Liver (tissue), 3 donors: Measurements from ENCODE around the gene DEPDC5.

ENCODE experiments used
- HNF4A ChIP-seq, 2 donors: conservative IDR thresholded peaks; 2 replicates each; pipeline ENCODE4 v1.6.1; 2016; ENCODE audit warnings: antibody characterized with exemption in 2 of 2, mild to moderate bottlenecking in 2 of 2
- RAD21 ChIP-seq, 2 donors: IDR thresholded peaks; 2 replicates each; pipeline ENCODE4 v1.6.1; 2016; ENCODE audit warnings: antibody characterized with exemption in 2 of 2, mild to moderate bottlenecking in 2 of 2
- SP1 ChIP-seq: IDR thresholded peaks from 2 replicates; pipeline ENCODE4 v1.6.1; 2018; ENCODE audit warnings: antibody characterized with exemption, mild to moderate bottlenecking
- TAF1 ChIP-seq: conservative IDR thresholded peaks from 2 replicates; pipeline ENCODE4 v1.6.1; 2016; ENCODE audit warnings: antibody characterized with exemption, mild to moderate bottlenecking
- YY1 ChIP-seq: IDR thresholded peaks from 2 replicates; pipeline ENCODE4 v1.6.1; 2016; ENCODE audit warnings: antibody characterized with exemption, mild to moderate bottlenecking
- TF ChIP-seq, protein P1 (sequence below): fragments of 150-350 bp; IDR thresholded peaks from 2 replicates; pipeline ENCODE4 v1.5.1; 2017; ENCODE audit warnings: improper control_type of control experiment, low read depth, low read length; ENCODE audit not compliant: missing input control
- TF ChIP-seq, protein P2 (sequence below): IDR thresholded peaks from 2 replicates; pipeline ENCODE4 v1.6.1; 2016; ENCODE audit warnings: antibody characterized with exemption
- TF ChIP-seq, protein P3 (sequence below): IDR thresholded peaks from 2 replicates; pipeline ENCODE4 v1.6.1; 2016; ENCODE audit warnings: antibody characterized with exemption
- TF ChIP-seq, protein P4 (sequence below): IDR thresholded peaks from 2 replicates; pipeline ENCODE4 v1.6.1; 2016; ENCODE audit warnings: antibody characterized with exemption
- TF ChIP-seq, protein P5 (sequence below): IDR thresholded peaks from 2 replicates; pipeline ENCODE4 v1.6.1; 2016; ENCODE audit warnings: antibody characterized with exemption, mild to moderate bottlenecking
- donor health status: healthy.
- donor health status: healthy.

DNA sequence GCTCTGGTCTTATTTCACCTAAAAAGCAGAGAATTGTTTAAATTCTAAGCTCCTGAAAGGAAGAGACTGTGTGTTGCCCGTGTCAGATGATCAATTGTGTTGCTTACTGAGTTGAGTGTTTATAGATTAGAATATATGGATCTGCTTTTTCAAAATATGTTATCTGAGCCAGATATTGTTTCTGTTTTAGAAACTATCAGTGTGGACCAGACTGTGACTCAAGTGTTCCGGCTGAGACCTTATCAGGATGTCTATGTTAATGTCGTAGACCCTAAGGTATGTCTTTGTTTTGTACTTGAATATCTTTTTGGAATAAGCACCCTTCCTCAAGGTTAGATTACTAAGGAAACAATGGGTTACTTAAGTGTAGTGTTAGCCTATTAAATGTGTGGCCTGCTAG lies 11.0 kb downstream of the DEPDC5 start:
- TF ChIP-seq, protein P1, sequence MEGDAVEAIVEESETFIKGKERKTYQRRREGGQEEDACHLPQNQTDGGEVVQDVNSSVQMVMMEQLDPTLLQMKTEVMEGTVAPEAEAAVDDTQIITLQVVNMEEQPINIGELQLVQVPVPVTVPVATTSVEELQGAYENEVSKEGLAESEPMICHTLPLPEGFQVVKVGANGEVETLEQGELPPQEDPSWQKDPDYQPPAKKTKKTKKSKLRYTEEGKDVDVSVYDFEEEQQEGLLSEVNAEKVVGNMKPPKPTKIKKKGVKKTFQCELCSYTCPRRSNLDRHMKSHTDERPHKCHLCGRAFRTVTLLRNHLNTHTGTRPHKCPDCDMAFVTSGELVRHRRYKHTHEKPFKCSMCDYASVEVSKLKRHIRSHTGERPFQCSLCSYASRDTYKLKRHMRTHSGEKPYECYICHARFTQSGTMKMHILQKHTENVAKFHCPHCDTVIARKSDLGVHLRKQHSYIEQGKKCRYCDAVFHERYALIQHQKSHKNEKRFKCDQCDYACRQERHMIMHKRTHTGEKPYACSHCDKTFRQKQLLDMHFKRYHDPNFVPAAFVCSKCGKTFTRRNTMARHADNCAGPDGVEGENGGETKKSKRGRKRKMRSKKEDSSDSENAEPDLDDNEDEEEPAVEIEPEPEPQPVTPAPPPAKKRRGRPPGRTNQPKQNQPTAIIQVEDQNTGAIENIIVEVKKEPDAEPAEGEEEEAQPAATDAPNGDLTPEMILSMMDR = no peak
- TF ChIP-seq TAF1 = no peak
- TF ChIP-seq RAD21 (IDR thresholded peaks at IDR 0.05) = no peak
- TF ChIP-seq, protein P2, sequence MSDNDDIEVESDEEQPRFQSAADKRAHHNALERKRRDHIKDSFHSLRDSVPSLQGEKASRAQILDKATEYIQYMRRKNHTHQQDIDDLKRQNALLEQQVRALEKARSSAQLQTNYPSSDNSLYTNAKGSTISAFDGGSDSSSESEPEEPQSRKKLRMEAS = no peak
- no peak for TF ChIP-seq YY1
- TF ChIP-seq, protein P3, sequence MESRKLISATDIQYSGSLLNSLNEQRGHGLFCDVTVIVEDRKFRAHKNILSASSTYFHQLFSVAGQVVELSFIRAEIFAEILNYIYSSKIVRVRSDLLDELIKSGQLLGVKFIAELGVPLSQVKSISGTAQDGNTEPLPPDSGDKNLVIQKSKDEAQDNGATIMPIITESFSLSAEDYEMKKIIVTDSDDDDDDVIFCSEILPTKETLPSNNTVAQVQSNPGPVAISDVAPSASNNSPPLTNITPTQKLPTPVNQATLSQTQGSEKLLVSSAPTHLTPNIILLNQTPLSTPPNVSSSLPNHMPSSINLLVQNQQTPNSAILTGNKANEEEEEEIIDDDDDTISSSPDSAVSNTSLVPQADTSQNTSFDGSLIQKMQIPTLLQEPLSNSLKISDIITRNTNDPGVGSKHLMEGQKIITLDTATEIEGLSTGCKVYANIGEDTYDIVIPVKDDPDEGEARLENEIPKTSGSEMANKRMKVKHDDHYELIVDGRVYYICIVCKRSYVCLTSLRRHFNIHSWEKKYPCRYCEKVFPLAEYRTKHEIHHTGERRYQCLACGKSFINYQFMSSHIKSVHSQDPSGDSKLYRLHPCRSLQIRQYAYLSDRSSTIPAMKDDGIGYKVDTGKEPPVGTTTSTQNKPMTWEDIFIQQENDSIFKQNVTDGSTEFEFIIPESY = no peak
- TF ChIP-seq, protein P4, sequence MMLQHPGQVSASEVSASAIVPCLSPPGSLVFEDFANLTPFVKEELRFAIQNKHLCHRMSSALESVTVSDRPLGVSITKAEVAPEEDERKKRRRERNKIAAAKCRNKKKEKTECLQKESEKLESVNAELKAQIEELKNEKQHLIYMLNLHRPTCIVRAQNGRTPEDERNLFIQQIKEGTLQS = no peak
- no peak for TF ChIP-seq HNF4A (conservative IDR thresholded peaks at IDR 0.05)
- TF ChIP-seq SP1 = no peak
- TF ChIP-seq, protein P5, sequence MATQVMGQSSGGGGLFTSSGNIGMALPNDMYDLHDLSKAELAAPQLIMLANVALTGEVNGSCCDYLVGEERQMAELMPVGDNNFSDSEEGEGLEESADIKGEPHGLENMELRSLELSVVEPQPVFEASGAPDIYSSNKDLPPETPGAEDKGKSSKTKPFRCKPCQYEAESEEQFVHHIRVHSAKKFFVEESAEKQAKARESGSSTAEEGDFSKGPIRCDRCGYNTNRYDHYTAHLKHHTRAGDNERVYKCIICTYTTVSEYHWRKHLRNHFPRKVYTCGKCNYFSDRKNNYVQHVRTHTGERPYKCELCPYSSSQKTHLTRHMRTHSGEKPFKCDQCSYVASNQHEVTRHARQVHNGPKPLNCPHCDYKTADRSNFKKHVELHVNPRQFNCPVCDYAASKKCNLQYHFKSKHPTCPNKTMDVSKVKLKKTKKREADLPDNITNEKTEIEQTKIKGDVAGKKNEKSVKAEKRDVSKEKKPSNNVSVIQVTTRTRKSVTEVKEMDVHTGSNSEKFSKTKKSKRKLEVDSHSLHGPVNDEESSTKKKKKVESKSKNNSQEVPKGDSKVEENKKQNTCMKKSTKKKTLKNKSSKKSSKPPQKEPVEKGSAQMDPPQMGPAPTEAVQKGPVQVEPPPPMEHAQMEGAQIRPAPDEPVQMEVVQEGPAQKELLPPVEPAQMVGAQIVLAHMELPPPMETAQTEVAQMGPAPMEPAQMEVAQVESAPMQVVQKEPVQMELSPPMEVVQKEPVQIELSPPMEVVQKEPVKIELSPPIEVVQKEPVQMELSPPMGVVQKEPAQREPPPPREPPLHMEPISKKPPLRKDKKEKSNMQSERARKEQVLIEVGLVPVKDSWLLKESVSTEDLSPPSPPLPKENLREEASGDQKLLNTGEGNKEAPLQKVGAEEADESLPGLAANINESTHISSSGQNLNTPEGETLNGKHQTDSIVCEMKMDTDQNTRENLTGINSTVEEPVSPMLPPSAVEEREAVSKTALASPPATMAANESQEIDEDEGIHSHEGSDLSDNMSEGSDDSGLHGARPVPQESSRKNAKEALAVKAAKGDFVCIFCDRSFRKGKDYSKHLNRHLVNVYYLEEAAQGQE = no peak
